HG03045 (cell line): ENCODE measurements around the gene NPAS3.

Experiments
- ATAC-seq: cut with Tn5 transposase; IDR thresholded peaks from one replicate; pipeline ENCODE4 v1.9.1; 2021; ENCODE audit warnings: mild to moderate bottlenecking, moderate library complexity; ENCODE audit not compliant: unreplicated experiment

NPAS3 gene

GRCh38 chr14:33799705-33800570 is 861.3 kb downstream of the NPAS3 start:
- ATAC-seq = no peak

DNA sequence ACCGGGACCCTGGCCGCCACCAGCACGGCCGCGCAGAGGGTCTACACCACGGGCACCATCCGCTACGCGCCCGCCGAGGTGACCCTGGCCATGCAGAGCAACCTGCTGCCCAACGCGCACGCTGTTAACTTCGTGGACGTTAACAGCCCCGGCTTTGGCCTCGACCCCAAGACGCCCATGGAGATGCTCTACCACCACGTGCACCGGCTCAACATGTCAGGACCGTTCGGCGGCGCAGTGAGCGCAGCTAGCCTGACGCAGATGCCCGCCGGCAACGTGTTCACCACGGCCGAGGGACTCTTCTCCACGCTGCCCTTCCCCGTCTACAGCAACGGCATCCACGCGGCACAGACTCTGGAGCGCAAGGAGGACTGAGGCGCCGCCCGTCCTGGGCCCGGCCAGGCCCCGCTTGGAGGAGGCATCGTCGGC is 862.1 kb downstream of the NPAS3 start:
- ATAC-seq = no peak

GRCh38 chr14:33802737-33803136 is 864.1 kb downstream of the NPAS3 start:
- ATAC-seq = no peak

DNA sequence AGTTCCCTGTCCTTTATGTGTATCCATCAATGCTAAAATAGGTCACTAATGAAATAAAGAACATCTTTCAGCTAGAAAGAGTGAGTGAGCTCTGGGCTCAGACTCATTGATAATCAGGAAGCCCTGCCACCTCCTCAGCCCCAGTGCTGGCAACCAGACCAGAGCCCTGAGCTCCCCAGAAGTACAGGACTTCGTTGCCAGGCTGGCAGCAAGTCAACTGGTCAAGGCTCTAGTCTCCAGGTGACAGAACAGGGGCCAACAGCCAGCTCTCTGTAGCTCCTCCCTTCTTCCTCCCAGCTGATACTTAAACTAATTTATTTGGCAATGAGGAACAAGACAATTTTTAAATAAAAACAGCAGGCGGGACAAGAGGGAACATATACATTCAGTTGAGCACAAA is 866.9 kb downstream of the NPAS3 start:
- no peak for ATAC-seq

GRCh38 chr14:33806905-33807304 is 868.2 kb downstream of the NPAS3 start:
- ATAC-seq = no peak

GRCh38 chr14:33808187-33808586 is 869.5 kb downstream of the NPAS3 start:
- no peak for ATAC-seq

GRCh38 chr14:33809396-33809981 is 870.8 kb downstream of the NPAS3 start:
- ATAC-seq = no peak

GRCh38 chr14:33810308-33810707 is 871.6 kb downstream of the NPAS3 start:
- no peak for ATAC-seq

DNA sequence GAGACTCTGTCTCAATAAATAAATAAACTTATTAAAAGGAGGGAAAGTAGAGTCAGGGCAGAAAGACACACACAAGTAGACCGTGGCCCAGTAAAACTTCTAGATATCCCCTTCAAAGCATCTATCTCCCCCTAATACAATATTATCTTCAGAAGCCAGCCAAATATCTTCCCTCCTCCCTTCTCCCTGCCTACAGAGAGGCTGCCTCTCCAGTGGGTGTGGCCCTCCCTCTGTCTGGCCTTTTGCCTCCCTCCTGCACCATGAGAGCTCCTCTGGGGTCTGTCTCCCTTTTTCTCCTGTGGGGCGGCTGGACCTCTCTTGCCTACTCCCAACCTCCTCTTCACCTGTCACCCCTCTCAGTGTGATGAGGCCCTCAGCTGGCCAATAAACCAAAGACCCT is 873.0 kb downstream of the NPAS3 start:
- ATAC-seq = no peak

DNA sequence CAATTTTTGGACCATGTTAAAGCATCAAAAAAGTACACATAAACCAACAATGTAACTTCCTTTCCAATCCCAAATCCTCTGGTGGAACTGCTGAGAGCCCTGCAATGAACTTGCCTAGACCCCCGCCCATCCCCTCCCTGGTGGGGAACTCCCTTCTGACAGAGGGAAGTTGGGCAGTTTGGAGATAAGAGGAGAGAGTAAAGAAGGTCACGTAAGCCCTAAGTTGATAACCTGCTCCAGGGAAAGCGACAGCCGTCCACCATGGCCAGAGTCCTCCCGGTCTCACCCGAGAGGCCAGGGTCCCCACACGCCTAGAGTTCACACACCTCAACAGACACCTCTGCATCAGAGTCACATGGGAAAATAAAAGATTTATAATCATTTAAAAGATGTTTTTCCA is 873.5 kb downstream of the NPAS3 start:
- ATAC-seq = no peak

GRCh38 chr14:33812601-33813000 is 873.9 kb downstream of the NPAS3 start:
- ATAC-seq = no peak

- ATAC-seq = no peak
These were observed 875.3 kb downstream of the NPAS3 start for GRCh38 chr14:33814010-33814409.

GRCh38 chr14:33833706-33834465 is 895.2 kb downstream of the NPAS3 start:
- no peak for ATAC-seq

- no peak for ATAC-seq
These were observed 896.0 kb downstream of the NPAS3 start for GRCh38 chr14:33834466-33835260.

- ATAC-seq = no peak
These were observed 896.6 kb downstream of the NPAS3 start for GRCh38 chr14:33835261-33835655.

- ATAC-seq = no peak
These were observed 897.0 kb downstream of the NPAS3 start for GRCh38 chr14:33835677-33836076.

GRCh38 chr14:33836203-33836899 is 897.7 kb downstream of the NPAS3 start:
- ATAC-seq = no peak

DNA sequence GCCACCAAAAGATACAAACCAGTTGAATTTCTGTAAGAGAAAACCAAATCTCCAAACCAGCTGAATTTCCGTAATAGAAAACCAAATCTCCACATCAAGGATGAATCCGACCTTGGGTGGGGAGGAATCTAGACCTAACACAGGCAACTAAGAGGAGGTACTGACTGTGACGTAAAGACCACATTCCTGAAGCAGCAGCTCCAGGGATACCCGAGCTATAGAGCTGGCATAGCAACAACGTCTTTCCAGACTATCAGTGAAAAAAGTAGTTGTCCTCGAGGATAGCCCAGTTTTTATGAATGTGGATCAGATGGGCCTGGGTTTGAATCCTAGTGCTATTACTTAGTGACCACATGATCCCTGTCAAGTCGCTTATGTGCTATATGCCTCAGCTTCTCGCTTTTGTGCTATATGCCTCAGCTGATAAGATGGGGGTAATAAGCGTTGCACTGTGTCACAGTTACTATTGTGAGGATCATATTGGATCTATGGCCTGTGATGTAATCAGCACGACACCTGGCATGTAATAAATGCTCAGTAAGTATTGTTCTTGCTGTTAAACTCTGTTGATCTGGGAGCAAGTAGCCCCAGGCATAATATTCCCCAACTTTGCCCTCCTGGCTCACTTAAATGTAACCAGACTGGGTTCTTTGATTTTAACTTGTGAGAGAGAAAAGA is 898.4 kb downstream of the NPAS3 start:
- ATAC-seq = no peak

DNA sequence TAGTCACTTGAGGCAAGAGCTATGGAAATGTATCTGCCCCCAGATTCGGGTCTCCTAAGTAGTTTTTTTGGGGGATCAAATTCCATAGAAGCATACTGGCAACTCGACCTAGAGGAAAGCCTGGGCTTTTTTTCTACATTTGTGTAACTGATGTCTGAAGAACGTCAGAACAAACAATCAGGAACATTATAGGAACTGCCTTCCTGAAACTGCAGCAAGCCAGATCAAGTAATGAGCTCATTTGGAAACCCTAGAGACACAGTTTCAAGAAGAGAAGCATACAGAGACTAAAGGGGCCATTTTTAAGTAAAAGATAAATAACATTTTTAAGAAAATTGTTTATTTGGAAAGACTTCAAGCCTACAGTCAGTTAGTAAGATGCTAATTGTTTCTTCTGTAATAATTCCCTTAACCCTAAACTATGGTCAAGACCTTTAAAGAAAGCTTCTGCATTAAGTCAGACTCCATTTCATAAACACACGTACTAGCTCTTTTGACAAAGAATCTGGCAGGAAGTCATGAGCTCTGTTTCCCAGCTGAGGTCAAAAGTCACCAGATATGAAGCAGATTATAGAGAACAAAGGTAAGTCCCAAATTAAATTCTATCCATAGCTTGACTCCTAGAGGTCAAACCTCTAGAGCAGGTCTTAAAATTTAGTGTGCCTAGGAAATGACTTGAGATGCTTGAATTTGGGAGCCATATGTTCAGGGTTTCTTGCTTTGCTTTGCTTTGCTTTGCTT is 899.4 kb downstream of the NPAS3 start:
- ATAC-seq = no peak
